Fibroblast of lung (primary cell): ENCODE data around the gene FEZF1.

ENCODE experiments used
- CTCF ChIP-seq, 2 donors: IDR thresholded peaks in 1 of 2; conservative IDR thresholded peaks in 1 of 2; 1 replicate in 1 of 2; 2 replicates in 1 of 2; pipeline ENCODE4 v1.5.1; 2011 to 2012; ENCODE audit warnings: low read length in 2 of 2, control low read depth in 1 of 2, inconsistent platforms in 1 of 2, low read depth in 1 of 2, mild to moderate bottlenecking in 1 of 2
- EZH2 ChIP-seq: IDR thresholded peaks from 2 replicates; pipeline ENCODE4 v1.5.1; 2012; ENCODE audit warnings: low read length, control low read depth, mild to moderate bottlenecking; ENCODE audit errors: missing control alignments

GRCh38 chr7:122311734-122312450, 7.3 kb upstream of the FEZF1 start:
- no peak for TF ChIP-seq CTCF (conservative IDR thresholded peaks at IDR 0.05 in 1 of 2, IDR thresholded peaks at IDR 0.05 in 1 of 2; ENCODE audit: low read depth in 1 of 2, low read length in 2 of 2)
- no peak for TF ChIP-seq EZH2
